ENCODE measurements around the gene CRIM1. TPM values are rescaled to one million over a fixed set of nuclear protein-coding genes. Genes with fewer than 3 reads are reported as not detected.
A peak's percentile ranks its signal among the peaks of the same experiment; 100 is the strongest.

CRIM1 gene
- total and polyA plus RNA-seq, 7 donors: 3.0 to 148 (median 55.6) TPM

DNA sequence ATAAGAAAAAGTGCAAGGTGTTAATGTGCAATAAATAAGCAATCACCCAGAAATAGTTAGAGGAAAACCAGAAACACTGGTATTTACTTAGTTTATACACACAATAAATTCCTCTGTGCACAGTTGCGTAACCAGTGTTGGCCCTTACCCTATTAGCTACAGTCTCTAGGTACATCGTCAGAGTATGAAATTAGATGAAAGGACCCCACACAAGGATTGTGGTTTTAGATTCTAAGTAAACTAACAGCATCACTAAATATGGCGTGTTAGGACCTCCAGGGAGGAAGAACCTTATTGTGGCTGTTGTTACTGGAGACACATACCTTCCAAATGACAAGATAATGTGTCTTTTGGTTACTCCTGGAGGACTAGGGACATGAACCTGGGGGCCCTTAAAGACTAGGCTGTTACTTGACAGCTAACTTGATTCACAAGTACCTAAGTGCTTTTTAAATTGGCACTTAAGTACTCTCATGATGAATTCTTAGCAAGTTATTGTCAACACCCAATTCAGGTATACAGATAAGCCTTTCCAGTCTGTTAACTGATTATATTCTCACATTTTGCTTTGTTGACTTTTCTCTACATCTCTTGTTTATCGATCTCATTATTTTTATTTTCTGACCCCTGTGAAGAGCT, 127.1 kb downstream of the CRIM1 start:
- Histone ChIP-seq H3K27me3 (no peaks in the 10 kb centered on the region), H3K27ac (peak overlapping the region; percentile 72 to 87 (median 78)), H3K4me1 (peaks cover 0 to 98% (median 80%) of the 10 kb centered on the region in 4 donors), H3K9me3 (no peaks in the 10 kb centered on the region), H3K4me3 (no peak overlapping the region), H3K36me3 (peaks cover 4 to 32% (median 12%) of the 10 kb centered on the region in 4 donors)
- WGBS, 2 donors: 58 to 60% methylated on average over 4 of the region's 4 CpGs
- TF ChIP-seq, protein P1, sequence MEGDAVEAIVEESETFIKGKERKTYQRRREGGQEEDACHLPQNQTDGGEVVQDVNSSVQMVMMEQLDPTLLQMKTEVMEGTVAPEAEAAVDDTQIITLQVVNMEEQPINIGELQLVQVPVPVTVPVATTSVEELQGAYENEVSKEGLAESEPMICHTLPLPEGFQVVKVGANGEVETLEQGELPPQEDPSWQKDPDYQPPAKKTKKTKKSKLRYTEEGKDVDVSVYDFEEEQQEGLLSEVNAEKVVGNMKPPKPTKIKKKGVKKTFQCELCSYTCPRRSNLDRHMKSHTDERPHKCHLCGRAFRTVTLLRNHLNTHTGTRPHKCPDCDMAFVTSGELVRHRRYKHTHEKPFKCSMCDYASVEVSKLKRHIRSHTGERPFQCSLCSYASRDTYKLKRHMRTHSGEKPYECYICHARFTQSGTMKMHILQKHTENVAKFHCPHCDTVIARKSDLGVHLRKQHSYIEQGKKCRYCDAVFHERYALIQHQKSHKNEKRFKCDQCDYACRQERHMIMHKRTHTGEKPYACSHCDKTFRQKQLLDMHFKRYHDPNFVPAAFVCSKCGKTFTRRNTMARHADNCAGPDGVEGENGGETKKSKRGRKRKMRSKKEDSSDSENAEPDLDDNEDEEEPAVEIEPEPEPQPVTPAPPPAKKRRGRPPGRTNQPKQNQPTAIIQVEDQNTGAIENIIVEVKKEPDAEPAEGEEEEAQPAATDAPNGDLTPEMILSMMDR (IDR thresholded peaks at IDR 0.05): no peak
- peak in 1 of 4 donors; percentile 82 for TF ChIP-seq EP300 (IDR thresholded peaks at IDR 0.05)
- peak; percentile 21 to 78 (median 62) for TF ChIP-seq POLR2AphosphoS5 (IDR thresholded peaks at IDR 0.05)
- no peak for DNase-seq
- intact Hi-C loops (cut with DNase I): no loop called here

DNA sequence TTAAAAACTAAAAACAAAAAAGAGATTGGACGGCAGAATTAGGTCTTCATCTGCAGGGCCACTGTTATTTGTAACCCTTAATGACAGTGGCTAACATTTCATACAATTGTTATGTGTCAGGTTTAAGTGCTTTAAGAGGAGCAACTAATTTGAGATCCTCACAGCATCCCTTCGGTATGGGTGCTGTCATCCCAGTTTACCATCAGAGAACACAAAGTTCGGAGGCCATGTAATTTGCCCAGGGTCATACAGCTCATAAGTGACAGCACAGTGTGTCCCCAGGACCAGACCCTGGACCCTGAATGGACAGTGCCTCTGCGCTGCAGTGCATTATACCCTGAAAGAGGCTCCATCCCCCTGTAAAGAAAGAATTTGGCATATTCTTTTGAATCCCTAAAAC, 127.7 kb downstream of the CRIM1 start:
- peaks cover 4 to 29% (median 12%) of the 10 kb centered on the region in 4 donors for H3K36me3 ChIP-seq
- H3K27ac ChIP-seq: peak overlapping the region; percentile 72 to 87 (median 78)
- H3K4me1 ChIP-seq: peaks cover 0 to 98% (median 79%) of the 10 kb centered on the region in 4 donors
- H3K4me3 ChIP-seq: no peak overlapping the region
- intact Hi-C loops (cut with DNase I): no loop called here
- TF ChIP-seq EP300 (IDR thresholded peaks at IDR 0.05): peak in 1 of 4 donors; percentile 51
- peak in 2 of 4 donors; percentile 7 to 28 for TF ChIP-seq POLR2AphosphoS5 (IDR thresholded peaks at IDR 0.05)
- TF ChIP-seq, protein P1 (IDR thresholded peaks at IDR 0.05): no peak
- no peak for TF ChIP-seq POLR2A (IDR thresholded peaks at IDR 0.05)
- WGBS, 2 donors: 93 to 95% methylated on average over 4 of the region's 4 CpGs
- H3K9me3 ChIP-seq: no peaks in the 10 kb centered on the region
- no peaks in the 10 kb centered on the region for H3K27me3 ChIP-seq
- no peak for DNase-seq

DNA sequence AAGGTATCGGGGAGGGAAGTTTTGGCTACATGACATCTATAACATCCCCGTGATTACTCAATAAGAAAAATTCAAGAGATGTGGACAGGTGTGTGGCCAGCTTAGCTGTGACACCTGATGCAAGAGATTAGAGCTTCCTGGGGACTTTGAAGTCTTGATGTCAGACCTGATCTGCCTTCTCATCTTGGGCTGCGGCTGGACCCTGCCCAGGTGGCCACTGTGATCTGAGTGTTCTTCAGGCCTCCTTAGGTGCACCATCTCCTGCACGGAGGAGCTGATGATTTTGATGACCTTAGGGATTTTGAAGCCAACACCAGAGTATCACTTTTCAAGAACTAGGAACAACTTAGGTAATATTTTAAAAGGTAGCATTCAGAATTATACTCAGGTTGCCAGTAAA, 128.9 kb downstream of the CRIM1 start:
- 96% methylated on average over 4 of the region's 4 CpGs for WGBS, 2 donors
- peak overlapping the region; percentile 72 to 87 (median 78) for H3K27ac ChIP-seq
- H3K9me3 ChIP-seq: no peaks in the 10 kb centered on the region
- no peak for DNase-seq
- H3K27me3 ChIP-seq: no peaks in the 10 kb centered on the region
- H3K4me1 ChIP-seq: peaks cover 0 to 98% (median 84%) of the 10 kb centered on the region in 4 donors
- intact Hi-C loops (cut with DNase I): no loop called here
- TF ChIP-seq EP300 (IDR thresholded peaks at IDR 0.05): no peak
- TF ChIP-seq POLR2A (IDR thresholded peaks at IDR 0.05): no peak
- TF ChIP-seq, protein P1 (IDR thresholded peaks at IDR 0.05): no peak
- no peak for TF ChIP-seq POLR2AphosphoS5 (IDR thresholded peaks at IDR 0.05)
- peaks cover 2 to 19% (median 8%) of the 10 kb centered on the region in 4 donors for H3K36me3 ChIP-seq
- no peak overlapping the region for H3K4me3 ChIP-seq

DNA sequence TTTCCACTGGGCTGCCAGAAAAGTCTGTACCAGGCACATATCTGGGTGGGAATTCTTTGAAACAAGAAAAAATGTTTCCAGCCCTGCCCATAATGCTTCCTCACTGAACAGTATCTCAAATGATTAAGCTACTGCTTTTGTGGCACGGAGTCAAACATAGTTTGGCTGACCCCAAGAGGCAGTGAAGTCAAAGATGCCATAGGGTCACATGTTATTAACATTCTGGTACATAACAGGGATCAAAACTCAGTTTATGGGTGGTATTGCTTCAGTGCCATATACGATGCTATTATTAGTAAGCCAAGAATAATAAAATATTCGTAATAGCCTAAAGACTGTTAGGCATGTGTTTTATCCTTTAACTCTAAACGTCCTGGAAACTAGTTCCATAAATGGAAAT, 129.9 kb downstream of the CRIM1 start:
- Histone ChIP-seq H3K9me3 (no peaks in the 10 kb centered on the region), H3K27ac (peak overlapping the region; percentile 72 to 87 (median 78)), H3K4me1 (peaks cover 0 to 98% (median 86%) of the 10 kb centered on the region in 4 donors), H3K27me3 (no peaks in the 10 kb centered on the region), H3K36me3 (peaks cover 0 to 9% (median 0%) of the 10 kb centered on the region in 4 donors), H3K4me3 (no peak overlapping the region)
- TF ChIP-seq, protein P1 (IDR thresholded peaks at IDR 0.05): no peak
- no peak for TF ChIP-seq EP300 (IDR thresholded peaks at IDR 0.05)
- TF ChIP-seq POLR2AphosphoS5 (IDR thresholded peaks at IDR 0.05): peak in 2 of 4 donors; percentile 20 to 28
- no peak for DNase-seq
- intact Hi-C loops (cut with DNase I): no loop called here
- WGBS, 2 donors: 61 to 77% methylated on average over 4 of the region's 4 CpGs
